Loucy (cell line): ENCODE data around the gene APOBEC3B.

Experiments
- H2AFZ ChIP-seq: fragments of 200-600 bp; sonication (generic); 2 replicates; pipeline ENCODE4 v1.6.0; 2016; ENCODE audit warnings: antibody characterized with exemption, mild to moderate bottlenecking, low read length, moderate library complexity
- H3F3A ChIP-seq: fragments of 200-600 bp; 2 replicates; pipeline ENCODE4 v1.6.0; 2016; ENCODE audit warnings: antibody characterized with exemption, low read depth, mild to moderate bottlenecking
- H3K27me3 ChIP-seq: fragments of 200-600 bp; sonication (generic); 2 replicates; pipeline ENCODE4 v1.6.1; 2014; ENCODE audit warnings: low read length, mild to moderate bottlenecking; ENCODE audit not compliant: insufficient read depth, poor library complexity, severe bottlenecking
- H3K36me3 ChIP-seq: fragments of 200-600 bp; sonication (generic); 2 replicates; pipeline ENCODE4 v1.6.1; 2016; ENCODE audit warnings: low read length; ENCODE audit not compliant: insufficient read depth
- H3K4me1 ChIP-seq: fragments of 200-600 bp; sonication (generic); 2 replicates; pipeline ENCODE4 v1.5.1; 2014; ENCODE audit warnings: low read length, mild to moderate bottlenecking; ENCODE audit not compliant: insufficient read depth, poor library complexity, severe bottlenecking
- H3K4me2 ChIP-seq: fragments of 200-600 bp; sonication (generic); 2 replicates; pipeline ENCODE4 v1.6.0; 2014; ENCODE audit warnings: antibody characterized with exemption, low read length, low read depth, mild to moderate bottlenecking; ENCODE audit not compliant: poor library complexity, severe bottlenecking
- H3K4me3 ChIP-seq: fragments of 200-600 bp; sonication (generic); 2 replicates; pipeline ENCODE4 v1.5.1; 2014; ENCODE audit warnings: low read length, mild to moderate bottlenecking, mixed read lengths; ENCODE audit not compliant: poor library complexity, severe bottlenecking
- H3K79me2 ChIP-seq: fragments of 200-600 bp; sonication (generic); 2 replicates; pipeline ENCODE4 v1.6.1; 2014; ENCODE audit warnings: low read length; ENCODE audit not compliant: insufficient read depth
- H3K9ac ChIP-seq: fragments of 200-600 bp; sonication (generic); 2 replicates; pipeline ENCODE4 v1.6.0; 2014; ENCODE audit warnings: mild to moderate bottlenecking, low read depth, low read length, moderate library complexity; ENCODE audit not compliant: poor library complexity, severe bottlenecking
- H3K9me2 ChIP-seq: fragments of 200-600 bp; sonication (generic); replicated peaks from 2 replicates; pipeline ENCODE4 v1.6.1; 2016; ENCODE audit warnings: low read depth, low read length, mixed read lengths
- H3K9me3 ChIP-seq: fragments of 200-600 bp; sonication (generic); 2 replicates; pipeline ENCODE4 v1.6.1; 2014; ENCODE audit warnings: mild to moderate bottlenecking, antibody characterized with exemption, low read length, low read depth; ENCODE audit not compliant: insufficient read depth
- H4K20me1 ChIP-seq: fragments of 200-600 bp; sonication (generic); 2 replicates; pipeline ENCODE4 v1.6.0; 2014; ENCODE audit warnings: antibody characterized with exemption, low read length, mild to moderate bottlenecking; ENCODE audit not compliant: insufficient read depth, poor library complexity, severe bottlenecking
- EZH2phosphoT487 ChIP-seq: fragments of 200-600 bp; IDR thresholded peaks from 2 replicates; pipeline ENCODE4 v1.6.1; 2018; ENCODE audit warnings: antibody characterized with exemption, mild to moderate bottlenecking, moderate library complexity, borderline replicate concordance
- TF ChIP-seq, protein P1 (sequence below): fragments of 200-600 bp; sonication (generic); conservative IDR thresholded peaks from 2 replicates; pipeline ENCODE4 v1.5.1; 2014; ENCODE audit warnings: mild to moderate bottlenecking, antibody characterized with exemption, low read length

The APOBEC3B gene

DNA sequence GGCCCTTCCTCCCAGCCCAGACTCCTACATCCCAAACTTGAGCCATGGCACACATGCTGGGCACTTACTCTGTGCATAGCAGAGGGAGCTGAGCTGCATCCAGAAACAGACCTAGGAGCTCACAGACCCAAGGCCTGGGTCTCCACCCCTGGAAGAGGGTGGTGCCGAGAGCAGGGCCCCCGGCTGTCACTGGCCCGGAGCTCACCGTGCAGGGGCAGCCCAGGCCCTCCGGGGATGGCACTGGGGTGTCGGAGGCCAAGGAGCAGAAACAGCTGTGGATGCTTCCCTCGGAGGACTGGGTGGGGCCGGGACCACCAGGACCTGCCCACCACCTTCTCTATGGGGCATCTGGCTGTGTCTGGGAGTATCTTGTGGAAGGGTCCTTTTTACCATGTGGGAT, 29.1 kb upstream of the APOBEC3B start:
- no peaks in the 10 kb centered on the region for H4K20me1 ChIP-seq
- TF ChIP-seq, protein P1, sequence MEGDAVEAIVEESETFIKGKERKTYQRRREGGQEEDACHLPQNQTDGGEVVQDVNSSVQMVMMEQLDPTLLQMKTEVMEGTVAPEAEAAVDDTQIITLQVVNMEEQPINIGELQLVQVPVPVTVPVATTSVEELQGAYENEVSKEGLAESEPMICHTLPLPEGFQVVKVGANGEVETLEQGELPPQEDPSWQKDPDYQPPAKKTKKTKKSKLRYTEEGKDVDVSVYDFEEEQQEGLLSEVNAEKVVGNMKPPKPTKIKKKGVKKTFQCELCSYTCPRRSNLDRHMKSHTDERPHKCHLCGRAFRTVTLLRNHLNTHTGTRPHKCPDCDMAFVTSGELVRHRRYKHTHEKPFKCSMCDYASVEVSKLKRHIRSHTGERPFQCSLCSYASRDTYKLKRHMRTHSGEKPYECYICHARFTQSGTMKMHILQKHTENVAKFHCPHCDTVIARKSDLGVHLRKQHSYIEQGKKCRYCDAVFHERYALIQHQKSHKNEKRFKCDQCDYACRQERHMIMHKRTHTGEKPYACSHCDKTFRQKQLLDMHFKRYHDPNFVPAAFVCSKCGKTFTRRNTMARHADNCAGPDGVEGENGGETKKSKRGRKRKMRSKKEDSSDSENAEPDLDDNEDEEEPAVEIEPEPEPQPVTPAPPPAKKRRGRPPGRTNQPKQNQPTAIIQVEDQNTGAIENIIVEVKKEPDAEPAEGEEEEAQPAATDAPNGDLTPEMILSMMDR, result no peak
- no peak for TF ChIP-seq EZH2phosphoT487
- no peaks in the 10 kb centered on the region for H3K79me2 ChIP-seq
- no peaks in the 10 kb centered on the region for H3K27me3 ChIP-seq
- H3K9me3 ChIP-seq, result no peaks in the 10 kb centered on the region
- no peaks in the 10 kb centered on the region for H3K36me3 ChIP-seq
- H3K9ac ChIP-seq, result no peak overlapping the region
- H3F3A ChIP-seq, result no peaks in the 10 kb centered on the region
- H3K4me3 ChIP-seq, result no peak overlapping the region
- no peak overlapping the region for H2AFZ ChIP-seq
- H3K9me2 ChIP-seq, result no peaks in the 10 kb centered on the region
- no peak overlapping the region for H3K4me2 ChIP-seq
- H3K4me1 ChIP-seq, result no peaks in the 10 kb centered on the region

DNA sequence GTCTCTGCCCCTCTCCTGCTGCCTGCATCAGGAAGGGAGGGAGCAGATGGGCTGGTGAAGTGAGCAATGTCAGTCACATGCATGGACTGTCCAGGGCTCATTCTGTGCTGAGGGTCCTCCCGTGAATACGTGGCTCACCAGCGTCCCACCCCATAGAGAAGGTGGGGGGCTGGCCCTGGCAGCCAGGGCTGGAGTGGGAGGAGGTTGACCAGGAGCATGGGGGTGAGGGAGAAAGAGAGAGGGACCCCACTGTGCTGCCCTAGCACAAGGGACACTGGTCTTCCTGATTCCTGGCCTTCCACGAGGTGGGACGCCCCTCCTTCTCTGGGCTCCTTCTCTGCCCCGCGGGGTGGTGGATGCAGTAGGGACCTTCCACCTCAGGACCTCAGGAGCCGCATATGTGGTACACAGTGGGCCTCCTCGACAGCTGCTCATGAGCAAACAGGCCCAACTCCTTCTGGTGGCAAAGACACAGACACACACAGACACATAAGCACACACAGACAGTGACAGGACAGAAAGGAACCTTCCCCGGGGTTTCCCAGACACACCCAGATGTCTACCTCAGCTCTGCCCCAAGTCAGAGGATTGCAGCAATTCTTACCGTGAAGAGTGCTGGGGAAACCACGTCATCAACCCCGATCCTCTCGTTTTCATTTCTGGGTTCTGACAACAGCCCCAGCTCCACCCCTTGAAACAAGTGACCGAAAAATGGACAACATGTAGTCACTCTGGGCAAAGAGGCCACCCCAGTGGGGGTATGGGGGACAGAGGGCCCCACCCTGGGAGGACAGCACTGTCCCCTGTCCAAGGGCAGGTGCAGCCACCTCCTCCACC, 28.4 kb upstream of the APOBEC3B start:
- H3K27me3 ChIP-seq, result no peaks in the 10 kb centered on the region
- no peaks in the 10 kb centered on the region for H4K20me1 ChIP-seq
- no peak overlapping the region for H3K4me3 ChIP-seq
- no peaks in the 10 kb centered on the region for H3K4me1 ChIP-seq
- H3F3A ChIP-seq, result no peaks in the 10 kb centered on the region
- no peak overlapping the region for H3K4me2 ChIP-seq
- H3K36me3 ChIP-seq, result no peaks in the 10 kb centered on the region
- H2AFZ ChIP-seq, result no peak overlapping the region
- no peak overlapping the region for H3K9ac ChIP-seq
- H3K9me2 ChIP-seq, result no peaks in the 10 kb centered on the region
- no peaks in the 10 kb centered on the region for H3K79me2 ChIP-seq
- H3K9me3 ChIP-seq, result no peaks in the 10 kb centered on the region
- TF ChIP-seq, protein P1, result no peak
- no peak for TF ChIP-seq EZH2phosphoT487

DNA sequence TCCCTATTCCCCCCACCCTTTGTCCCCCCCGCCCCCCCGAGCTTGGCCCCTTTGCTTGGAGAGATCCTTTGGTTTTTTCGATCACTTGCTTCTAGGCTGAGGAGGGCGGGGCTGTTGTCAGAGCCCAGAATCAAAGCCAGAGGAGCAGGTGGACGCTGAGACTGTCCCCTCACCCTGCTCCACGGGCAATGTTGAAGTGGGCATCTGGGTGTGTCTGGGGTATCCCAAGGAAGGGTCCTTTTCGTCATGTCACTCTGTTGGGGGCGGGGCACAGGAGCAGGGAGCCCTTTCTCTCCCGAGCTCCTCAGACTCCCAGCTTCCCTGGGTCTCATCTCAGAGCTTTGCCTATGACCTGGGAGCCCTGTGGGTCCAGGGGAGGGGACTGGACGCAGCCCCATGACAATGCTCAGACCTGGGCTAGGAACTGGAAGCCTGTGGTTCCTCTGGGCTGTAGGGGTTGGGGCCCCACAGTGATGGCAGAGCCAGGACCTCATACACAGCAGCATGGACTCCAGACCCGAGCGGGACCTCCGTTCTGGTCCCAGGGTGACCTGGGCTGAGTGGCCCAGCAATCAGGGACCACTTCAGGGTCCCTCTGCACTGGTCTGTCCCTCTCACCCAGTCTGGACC, 27.6 kb upstream of the APOBEC3B start:
- Histone ChIP-seq H2AFZ (no peak overlapping the region), H3K4me2 (no peak overlapping the region), H3K9me3 (no peaks in the 10 kb centered on the region), H3K4me3 (no peak overlapping the region), H3K36me3 (no peaks in the 10 kb centered on the region), H3K79me2 (no peaks in the 10 kb centered on the region), H3K4me1 (no peaks in the 10 kb centered on the region), H3K27me3 (no peaks in the 10 kb centered on the region), H3K9me2 (no peaks in the 10 kb centered on the region), H3F3A (no peaks in the 10 kb centered on the region), H4K20me1 (no peaks in the 10 kb centered on the region), H3K9ac (no peak overlapping the region)
- TF ChIP-seq EZH2phosphoT487, result no peak
- TF ChIP-seq, protein P1, result no peak
